TTC549 (cell line): ENCODE measurements around the gene SLC35F1.
"Not testable (repeated sequence)": the region's sequence is repeated elsewhere in the genome, so short reads cannot be mapped to it uniquely, and the experiment has no call there.

Experiments
- FAIRE-seq: peaks from 2 replicates; lab custom pipeline; 2012; peaks lifted over from hg19 to GRCh38; lab: Jason Lieb, UNC

Gene SLC35F1

GRCh38 chr6:117992856-117993255, 85.8 kb downstream of the SLC35F1 start:
- no peak for FAIRE-seq

GRCh38 chr6:118012944-118013343, 105.9 kb downstream of the SLC35F1 start:
- FAIRE-seq = no peak

GRCh38 chr6:118016532-118016931, 109.5 kb downstream of the SLC35F1 start:
- no peak for FAIRE-seq

GRCh38 chr6:118017301-118017848, 110.3 kb downstream of the SLC35F1 start:
- FAIRE-seq = no peak

- FAIRE-seq = no peak
Observed at GRCh38 chr6:118023771-118024170, 116.7 kb downstream of the SLC35F1 start.

- FAIRE-seq = no peak
Observed at GRCh38 chr6:118029967-118030366, 122.9 kb downstream of the SLC35F1 start.

- not testable (repeated sequence) for FAIRE-seq
Observed at GRCh38 chr6:118037479-118037878, 130.4 kb downstream of the SLC35F1 start.

- FAIRE-seq = no peak
Observed at GRCh38 chr6:118042855-118043254, 135.8 kb downstream of the SLC35F1 start.

GRCh38 chr6:118044275-118044674, 137.2 kb downstream of the SLC35F1 start:
- FAIRE-seq = no peak

- FAIRE-seq = no peak
Observed at GRCh38 chr6:118054082-118054481, 147.0 kb downstream of the SLC35F1 start.

- FAIRE-seq = no peak
Observed at GRCh38 chr6:118061666-118062065, 154.6 kb downstream of the SLC35F1 start.

- no peak for FAIRE-seq
Observed at GRCh38 chr6:118080547-118080946, 173.5 kb downstream of the SLC35F1 start.

- no peak for FAIRE-seq
Observed at GRCh38 chr6:118083711-118084110, 176.6 kb downstream of the SLC35F1 start.

- no peak for FAIRE-seq
Observed at GRCh38 chr6:118085665-118086064, 178.6 kb downstream of the SLC35F1 start.

- no peak for FAIRE-seq
Observed at GRCh38 chr6:118086159-118086558, 179.1 kb downstream of the SLC35F1 start.

- FAIRE-seq = no peak
Observed at GRCh38 chr6:118092086-118092485, 185.0 kb downstream of the SLC35F1 start.

- FAIRE-seq = no peak
Observed at GRCh38 chr6:118097576-118097975, 190.5 kb downstream of the SLC35F1 start.

- FAIRE-seq = no peak
Observed at GRCh38 chr6:118100717-118101116, 193.7 kb downstream of the SLC35F1 start.

- FAIRE-seq = no peak
Observed at GRCh38 chr6:118101220-118101619, 194.2 kb downstream of the SLC35F1 start.

- FAIRE-seq = no peak
Observed at GRCh38 chr6:118101831-118102345, 194.8 kb downstream of the SLC35F1 start.

- FAIRE-seq = no peak
Observed at GRCh38 chr6:118102401-118102800, 195.3 kb downstream of the SLC35F1 start.

GRCh38 chr6:118103381-118104146, 196.5 kb downstream of the SLC35F1 start:
- FAIRE-seq = no peak

GRCh38 chr6:118122161-118122725, 215.2 kb downstream of the SLC35F1 start:
- FAIRE-seq = no peak

GRCh38 chr6:118122801-118123200, 215.7 kb downstream of the SLC35F1 start:
- no peak for FAIRE-seq
